PFSK-1 (cell line): Measurements from ENCODE around the gene RNF115.

ENCODE experiments used
- POLR2AphosphoS5 ChIP-seq: IDR thresholded peaks from 2 replicates; pipeline ENCODE4 v1.6.1; 2012; ENCODE audit warnings: low read depth, mild to moderate bottlenecking, control low read depth, low read length, moderate library complexity
- TAF1 ChIP-seq: IDR thresholded peaks from 2 replicates; pipeline ENCODE4 v1.6.1; 2012; ENCODE audit warnings: low read length, control low read depth, borderline replicate concordance; ENCODE audit not compliant: insufficient read depth
- TF ChIP-seq, protein P1 (sequence below), 2 experiments: IDR thresholded peaks; 2 replicates each; pipeline versions ENCODE4 v1.6.1 to v1.8.0; 2011 to 2012; ENCODE audit warnings: low read depth in 2 of 2, low read length in 2 of 2, control low read depth in 1 of 2, inconsistent platforms in 1 of 2, mild to moderate bottlenecking in 1 of 2, moderate library complexity in 1 of 2; ENCODE audit not compliant: insufficient read depth in 1 of 2

DNA sequence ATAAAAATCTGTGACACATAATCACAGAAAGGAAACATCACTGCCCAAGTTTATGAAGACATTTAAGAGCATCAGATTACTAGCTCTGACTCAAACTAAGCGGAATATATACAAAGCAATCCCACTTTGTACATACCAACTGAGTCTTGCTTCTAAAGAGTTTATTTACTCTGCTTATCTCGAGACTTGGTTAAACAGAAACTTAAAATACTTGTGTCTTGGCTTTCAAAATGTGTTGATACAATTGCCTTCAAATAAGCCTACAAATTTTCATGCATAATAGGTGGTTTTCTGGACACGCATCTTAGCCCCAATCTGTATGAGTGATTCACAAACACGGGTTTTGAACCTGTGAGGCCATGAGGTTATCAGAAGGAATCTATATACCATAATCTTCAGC lies 83.6 kb downstream of the RNF115 start:
- TF ChIP-seq, protein P1, sequence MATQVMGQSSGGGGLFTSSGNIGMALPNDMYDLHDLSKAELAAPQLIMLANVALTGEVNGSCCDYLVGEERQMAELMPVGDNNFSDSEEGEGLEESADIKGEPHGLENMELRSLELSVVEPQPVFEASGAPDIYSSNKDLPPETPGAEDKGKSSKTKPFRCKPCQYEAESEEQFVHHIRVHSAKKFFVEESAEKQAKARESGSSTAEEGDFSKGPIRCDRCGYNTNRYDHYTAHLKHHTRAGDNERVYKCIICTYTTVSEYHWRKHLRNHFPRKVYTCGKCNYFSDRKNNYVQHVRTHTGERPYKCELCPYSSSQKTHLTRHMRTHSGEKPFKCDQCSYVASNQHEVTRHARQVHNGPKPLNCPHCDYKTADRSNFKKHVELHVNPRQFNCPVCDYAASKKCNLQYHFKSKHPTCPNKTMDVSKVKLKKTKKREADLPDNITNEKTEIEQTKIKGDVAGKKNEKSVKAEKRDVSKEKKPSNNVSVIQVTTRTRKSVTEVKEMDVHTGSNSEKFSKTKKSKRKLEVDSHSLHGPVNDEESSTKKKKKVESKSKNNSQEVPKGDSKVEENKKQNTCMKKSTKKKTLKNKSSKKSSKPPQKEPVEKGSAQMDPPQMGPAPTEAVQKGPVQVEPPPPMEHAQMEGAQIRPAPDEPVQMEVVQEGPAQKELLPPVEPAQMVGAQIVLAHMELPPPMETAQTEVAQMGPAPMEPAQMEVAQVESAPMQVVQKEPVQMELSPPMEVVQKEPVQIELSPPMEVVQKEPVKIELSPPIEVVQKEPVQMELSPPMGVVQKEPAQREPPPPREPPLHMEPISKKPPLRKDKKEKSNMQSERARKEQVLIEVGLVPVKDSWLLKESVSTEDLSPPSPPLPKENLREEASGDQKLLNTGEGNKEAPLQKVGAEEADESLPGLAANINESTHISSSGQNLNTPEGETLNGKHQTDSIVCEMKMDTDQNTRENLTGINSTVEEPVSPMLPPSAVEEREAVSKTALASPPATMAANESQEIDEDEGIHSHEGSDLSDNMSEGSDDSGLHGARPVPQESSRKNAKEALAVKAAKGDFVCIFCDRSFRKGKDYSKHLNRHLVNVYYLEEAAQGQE (IDR thresholded peaks at IDR 0.05; ENCODE audit: insufficient read depth in 1 of 2, low read depth in 2 of 2, low read length in 2 of 2): no peak
- TF ChIP-seq POLR2AphosphoS5: no peak
- TF ChIP-seq TAF1: no peak
